ENCODE measurements around the gene FAM221B.
A peak's percentile ranks its signal among the peaks of the same experiment; 100 is the strongest.

FAM221B gene

DNA sequence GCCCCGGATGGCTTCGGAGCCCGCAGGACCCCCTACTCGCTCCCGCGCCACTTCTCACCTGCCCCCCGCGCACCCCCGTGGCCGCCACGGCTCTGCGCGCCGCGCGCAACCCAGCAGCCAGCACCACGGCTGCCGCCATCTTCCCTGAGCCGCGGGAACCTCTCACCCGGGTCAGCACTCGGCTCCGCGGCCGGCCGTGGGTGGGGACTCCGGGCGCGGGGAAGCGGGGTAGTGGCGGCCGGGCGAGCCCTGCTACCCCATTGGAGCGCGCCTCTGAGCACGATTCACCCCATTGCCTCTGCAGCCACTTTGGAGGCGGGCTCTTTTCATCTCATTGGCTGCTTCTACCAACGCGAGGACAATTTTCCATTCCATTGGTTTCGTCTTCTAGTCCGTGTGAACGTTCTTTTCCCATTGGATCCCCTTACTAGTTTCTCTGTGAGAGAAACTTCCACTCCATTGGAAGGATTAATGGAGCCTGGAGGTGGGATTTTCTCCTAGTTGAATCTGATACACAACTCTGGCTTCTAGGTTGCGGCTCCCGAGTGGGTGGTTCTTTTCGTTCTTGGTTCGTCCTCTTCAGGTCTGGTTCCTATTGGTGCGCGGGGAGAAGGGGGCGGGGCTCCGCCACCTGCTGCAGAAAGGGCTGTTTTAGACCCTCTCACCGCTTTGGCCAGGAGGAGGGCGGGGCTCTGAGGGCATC is 13.5 kb downstream of the FAM221B start, which contains the start of gene HINT2:
Gene HINT2, minus strand, starts transcription at position 202 of the 703 bp plus-strand sequence. Its CDS starts 63 bp downstream, at position 139.
- peak; percentile 99 for DNase-seq

DNA sequence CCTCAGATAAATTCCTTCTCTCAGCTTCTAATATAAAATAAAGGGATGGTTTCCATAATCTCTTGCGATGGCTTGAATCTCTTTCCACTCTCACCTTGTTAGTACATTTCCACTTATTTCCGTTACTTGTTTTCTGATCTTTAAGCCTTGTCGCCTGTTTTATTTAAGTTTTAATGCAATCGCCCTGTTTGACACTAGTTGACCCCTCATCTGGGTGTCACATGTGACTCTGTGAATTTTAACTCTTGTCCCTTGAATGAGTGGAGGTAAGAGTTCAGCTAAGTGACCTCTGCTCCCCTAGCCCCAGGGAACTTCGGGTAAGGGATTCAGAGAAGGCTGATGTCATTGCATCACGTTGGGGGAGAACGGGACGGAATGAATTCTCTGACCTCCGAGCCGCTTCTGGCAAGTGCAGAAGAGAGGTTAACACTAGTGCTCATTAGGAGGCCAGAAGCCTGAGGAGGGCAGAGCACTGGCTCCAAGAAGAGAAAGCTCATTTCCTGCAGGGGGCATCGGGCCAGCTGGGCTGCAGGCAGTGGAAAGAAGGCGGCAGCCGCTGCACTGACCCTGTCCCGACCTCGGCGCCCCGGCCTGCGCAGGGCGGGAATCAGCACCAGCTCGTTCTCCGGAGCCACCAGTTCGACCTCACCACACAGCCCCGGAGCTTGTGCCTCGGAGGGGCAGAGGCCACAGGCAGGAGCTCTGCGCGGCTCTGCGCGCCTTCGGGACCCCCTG is 14.3 kb downstream of the FAM221B start:
- DNase-seq, result peak; percentile 34

DNA sequence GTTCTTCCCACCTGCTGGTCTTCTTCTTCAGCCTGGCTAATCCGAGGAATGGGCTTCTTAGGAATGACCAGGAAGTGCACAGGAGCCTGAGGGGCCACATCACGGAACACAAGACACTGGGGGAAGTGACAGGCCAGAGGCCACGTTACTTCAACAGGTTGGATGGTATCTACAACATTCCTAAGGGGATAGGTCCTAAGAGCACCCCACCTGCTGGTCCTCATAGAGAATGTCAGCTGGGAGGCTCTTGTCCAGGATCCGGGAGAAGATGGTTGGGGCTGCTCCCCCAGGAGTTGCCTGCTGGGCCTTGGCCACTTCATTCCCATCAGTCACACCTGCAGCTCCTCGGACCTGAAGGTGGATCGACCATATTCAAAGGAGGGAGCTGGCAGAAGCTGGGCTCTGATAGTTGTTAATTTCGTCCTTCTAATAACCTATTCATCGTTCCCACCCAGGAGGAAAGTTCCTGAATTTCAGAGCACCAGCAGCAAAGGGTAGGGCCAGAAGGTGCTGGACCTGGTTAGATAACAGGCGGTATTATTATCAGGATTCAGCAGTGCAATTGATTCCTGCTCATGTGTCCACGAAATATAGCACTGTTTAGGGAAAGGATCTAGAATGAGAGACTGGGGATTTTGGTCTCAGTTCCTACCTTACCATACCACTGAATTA is 15.0 kb downstream of the FAM221B start:
- DNase-seq, result peak; percentile 35

DNA sequence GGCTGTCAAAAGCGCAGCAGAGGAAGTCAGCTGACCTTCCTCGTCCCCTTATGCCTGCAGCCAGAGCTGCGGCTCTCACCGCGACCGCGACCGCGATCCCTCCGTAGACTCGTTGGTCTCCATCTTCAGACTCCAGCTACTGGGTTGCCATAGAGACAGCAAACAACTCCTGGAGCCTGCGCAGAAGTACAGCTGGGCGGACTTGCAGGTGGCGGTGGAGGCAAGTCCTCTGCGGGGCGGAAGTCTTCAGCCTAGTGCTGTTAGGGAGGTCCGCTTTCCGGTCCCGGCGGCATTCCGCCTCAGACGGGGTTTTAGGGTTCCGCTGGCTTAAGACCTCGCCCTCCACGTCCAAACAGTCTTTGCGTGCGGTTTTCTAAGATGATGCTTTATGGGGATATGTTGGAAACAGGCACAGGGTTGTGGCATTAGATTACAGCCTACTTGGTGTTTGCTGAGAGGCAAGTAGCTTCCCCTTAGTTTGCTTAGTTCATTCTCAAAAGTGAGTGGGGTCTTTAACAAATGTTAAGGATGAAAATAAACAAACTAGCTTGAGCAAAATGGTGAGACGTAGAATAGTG is 16.4 kb downstream of the FAM221B start, which contains the start of gene SPAG8:
Gene SPAG8, minus strand, starts transcription at position 238 of the 578 bp plus-strand sequence. Its CDS starts 115 bp downstream, at position 123.
- DNase-seq, result peak; percentile 96

DNA sequence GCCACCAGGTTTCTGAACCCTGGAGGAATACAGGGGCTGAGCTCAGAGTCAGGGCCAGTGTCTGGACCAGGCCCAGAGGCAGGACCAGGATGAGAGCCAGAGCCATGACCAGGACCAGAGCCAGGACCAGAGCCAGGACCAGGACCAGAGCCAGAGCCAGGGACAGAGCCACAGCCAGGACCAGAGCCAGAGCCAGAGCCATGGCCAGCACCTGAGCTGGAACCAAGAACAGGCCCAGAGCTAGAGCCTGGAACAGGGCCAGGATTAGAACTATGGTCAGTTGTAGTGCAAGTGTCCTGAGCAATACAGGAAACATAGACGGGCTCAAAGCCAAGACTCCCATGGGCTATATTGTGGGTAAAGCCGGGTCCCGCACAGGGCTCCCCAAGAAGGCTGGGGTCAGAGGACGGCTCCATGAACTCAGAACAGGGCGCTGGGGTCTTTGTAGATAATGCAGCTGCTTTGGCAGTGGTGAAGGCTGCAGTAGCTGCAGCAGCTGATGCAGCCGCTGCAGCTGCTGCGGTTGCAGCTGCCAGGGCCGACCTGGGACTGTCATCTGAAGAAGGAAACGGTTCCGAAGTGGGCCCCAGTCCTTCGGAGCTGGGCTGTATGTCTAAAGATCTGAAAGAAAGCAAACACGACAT is 17.0 kb downstream of the FAM221B start:
- no peak for DNase-seq

DNA sequence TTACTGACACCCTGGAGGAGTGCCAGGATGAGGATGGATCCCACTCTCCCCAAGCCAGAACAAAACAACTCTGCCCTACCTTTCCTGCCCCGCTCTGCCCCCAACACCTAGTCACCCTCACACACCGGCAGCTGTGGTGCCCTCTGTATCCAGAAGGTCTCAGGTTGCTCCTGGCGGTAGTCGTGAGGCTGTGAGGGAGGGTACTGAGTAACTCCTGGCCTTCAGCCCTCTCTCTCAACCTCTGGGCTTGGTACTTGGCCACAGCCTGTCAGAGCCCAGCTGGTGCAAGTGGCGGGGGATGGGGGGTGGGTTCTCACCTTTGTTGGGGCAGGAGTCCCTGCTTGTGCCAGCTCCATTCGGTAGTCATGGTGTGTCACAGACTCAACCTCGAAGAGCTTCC is 18.4 kb downstream of the FAM221B start:
- no peak for DNase-seq

DNA sequence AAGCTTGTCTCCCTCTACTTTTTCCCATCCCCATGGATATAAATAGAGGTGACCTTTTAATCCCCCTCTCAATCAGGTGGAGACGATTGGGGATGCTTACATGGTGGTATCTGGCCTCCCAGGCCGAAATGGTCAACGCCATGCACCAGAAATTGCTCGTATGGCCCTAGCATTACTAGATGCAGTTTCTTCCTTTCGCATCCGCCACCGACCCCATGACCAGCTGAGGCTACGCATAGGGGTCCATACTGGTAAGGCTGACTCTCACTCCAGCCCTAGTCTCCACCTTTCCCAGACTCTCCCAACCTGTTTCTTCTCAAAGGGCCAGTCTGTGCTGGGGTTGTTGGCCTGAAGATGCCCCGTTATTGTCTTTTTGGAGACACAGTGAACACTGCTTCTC is 20.1 kb downstream of the FAM221B start:
- DNase-seq, result no peak

DNA sequence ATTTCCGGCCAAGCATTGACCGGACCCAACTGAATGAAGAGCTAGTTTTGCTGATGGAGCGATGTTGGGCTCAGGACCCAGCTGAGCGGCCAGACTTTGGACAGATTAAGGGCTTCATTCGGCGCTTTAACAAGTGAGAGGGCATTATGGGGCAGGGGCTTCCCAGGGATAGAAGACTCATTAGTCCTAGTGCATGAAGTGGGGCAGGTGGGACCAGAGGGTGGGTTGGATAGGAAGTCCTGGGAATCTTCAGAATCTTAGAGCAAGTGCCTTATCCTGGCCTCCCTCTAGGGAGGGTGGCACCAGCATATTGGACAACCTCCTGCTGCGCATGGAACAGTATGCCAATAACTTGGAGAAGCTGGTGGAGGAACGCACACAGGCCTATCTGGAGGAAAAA is 22.4 kb downstream of the FAM221B start:
- no peak for DNase-seq

DNA sequence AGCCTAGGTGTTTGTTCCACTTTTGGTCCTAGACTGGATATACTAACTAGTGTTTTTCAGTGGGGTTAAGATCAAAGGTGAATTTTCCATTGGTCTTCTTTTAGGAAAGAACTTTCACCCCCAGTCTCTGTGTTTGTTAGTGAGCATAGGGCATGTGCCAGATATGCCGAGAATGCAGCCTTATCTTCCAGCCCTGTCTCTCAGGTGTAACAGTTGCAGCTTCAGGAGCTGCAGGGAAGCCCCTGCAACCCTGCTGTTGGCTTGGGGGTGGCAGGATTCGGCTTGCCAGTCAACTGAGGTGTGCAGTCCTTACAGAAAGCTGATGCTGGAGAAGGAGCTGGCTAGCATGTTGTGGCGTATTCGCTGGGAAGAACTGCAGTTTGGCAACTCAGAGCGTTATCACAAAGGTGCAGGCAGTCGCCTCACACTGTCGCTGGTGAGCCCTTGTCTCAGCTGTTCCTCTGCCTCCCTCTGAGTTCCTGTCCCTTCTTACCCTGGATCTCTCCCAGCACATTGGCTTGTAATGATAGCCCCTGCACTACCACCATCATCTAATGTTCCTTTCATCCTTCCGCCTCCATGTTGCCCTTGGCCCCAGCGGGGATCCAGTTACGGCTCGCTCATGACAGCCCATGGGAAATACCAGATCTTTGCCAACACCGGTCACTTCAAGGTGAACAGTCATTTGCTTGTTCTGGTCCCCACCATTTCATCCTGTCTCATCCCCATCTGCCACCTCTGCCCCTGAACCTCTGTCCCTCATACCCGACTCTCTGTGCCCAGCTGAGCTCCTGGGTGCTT is 27.0 kb downstream of the FAM221B start:
- no peak for DNase-seq

DNA sequence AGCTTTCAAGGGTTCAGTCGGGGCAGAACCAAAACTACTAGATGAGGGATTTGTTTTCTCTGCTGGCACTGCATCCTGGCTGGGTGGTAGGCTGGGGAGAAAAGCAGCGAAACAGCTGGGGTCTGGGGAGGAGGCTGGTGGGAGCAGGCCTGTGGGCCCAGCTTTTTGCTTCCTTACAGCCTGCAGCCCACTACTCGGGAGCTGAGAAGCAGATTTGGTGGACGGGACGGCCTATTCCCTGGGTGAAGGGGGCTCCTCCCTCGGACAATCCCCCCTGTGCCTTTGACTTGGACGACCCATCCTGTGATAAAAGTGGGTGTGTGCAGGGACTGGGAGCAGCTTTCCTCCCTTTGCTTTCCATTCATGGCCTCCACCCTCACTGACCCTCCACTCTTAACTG is 28.0 kb downstream of the FAM221B start:
- DNase-seq, result no peak

DNA sequence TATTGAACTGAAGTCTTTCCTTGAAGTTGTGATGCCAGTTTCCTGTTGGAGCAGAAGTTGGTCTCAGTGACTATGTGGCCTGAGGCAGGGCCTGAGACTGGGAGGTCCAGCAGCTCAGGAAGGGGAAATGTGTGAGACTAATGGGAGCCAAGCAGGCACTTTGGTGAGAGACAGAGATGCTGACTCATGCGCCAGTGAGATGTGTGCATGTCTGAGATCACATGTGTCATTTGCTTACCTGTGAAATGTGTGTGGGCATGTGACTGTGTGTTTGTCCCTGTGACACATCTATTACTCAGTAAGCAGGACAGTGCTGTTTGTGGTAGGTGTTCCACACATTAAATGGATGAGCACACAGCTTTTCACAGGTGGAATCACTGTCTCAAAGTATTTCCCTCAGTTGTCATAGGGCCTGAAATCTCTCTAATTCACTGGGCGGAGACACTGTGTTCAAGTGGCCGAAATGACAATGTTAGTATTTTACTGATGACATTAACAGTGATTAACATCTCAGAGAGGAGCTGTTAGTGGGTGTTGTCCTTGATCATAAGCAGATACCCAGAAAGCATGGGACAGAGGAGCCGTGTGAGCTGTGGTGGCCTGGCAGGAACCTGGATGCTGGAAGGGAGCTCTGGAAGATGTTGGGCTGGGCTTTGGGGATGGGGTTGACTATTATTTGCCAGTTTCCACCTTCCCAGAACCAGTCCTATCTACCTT is 29.7 kb downstream of the FAM221B start:
- peak; percentile 32 for DNase-seq

DNA sequence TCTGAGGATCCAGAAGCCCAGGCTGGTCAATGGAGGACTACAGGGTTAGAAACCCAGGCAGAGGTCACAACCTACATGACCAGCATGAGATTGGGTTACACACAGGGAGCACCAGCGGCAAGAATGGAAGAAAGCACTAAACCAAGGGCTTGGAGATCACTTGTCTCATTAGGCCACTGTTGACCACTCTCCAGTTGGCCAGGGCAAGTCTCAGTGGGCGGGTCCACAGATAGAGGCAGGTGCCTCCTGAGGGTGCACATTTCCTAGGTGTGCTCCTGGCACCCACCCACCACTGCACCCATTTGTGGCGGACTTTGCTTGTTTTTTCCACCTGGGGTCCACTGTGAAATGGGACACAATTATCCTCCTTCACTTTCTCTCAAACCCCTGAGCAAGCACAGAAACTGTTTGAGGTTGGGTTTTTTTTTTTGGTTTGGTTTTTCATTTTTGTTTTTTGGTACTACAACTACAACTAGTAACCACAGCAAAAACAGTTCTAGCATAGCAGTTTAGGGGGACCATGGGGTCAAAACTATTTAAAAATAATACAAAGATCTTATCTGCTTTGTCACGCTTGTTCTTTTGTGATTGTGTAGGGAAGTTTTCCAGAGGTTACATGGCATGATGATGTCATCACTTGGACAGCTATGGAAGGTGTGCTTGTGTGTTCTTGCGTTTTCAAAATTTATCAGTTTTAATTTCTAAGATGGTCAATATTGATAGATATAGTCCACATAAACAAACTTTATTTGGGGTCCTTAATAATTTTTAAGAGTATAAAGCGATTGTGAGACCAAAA is 31.0 kb downstream of the FAM221B start:
- DNase-seq, result no peak

DNA sequence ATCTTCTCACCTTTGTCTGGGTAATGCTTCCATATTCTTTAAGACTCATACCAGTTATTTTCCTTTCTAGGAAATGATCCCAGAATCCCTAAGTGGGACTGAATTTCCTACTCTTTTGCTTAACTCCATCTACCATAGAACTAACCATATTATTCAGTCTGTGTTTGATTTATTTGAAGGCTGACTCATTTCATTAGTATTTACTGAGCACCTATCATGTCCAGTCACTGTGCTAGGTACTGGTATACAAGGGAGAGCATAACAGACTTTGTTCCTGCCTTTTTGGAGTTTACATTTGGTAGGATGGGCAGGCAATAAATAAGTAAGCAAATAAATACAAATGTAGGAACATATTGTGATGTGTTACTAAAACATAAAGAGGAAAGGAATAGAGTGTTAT is 32.8 kb downstream of the FAM221B start:
- DNase-seq, result peak; percentile 25

DNA sequence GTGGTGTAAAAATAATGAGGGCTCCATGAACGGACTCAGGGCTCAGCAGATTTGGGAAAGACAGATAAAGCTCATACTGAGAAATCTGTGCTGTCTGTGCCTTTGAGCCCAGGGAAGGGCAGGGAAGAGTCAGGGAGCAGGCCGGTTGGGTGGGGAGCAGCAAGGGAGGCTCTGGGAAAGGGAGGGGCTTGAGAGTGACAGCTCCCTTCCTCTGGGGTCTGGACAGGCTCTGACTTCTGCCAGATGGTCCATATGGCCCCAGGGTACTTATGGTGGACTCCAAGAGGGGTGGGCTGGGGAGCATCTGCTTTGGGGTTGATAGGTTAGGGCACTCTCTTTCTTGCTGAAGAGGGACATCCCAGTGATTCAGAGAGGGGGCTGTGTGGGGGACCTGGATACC is 35.1 kb downstream of the FAM221B start:
- DNase-seq, result no peak

DNA sequence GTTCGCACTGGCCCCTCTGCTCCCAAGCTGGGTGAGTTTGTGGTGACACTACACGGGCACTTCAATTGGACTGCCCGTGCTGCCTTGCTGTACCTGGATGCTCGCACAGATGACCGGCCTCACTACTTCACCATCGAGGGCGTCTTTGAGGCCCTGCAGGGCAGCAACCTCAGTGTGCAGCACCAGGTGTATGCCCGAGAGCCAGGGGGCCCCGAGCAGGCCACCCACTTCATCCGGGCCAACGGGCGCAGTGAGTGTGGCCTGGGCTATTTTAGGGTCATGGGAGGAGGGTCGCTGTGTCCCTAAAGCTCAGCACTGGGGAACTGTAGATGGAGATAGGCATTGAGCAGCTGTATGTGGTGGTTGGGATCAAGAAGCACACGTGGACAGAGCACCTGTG is 35.7 kb downstream of the FAM221B start:
- DNase-seq, result no peak

DNA sequence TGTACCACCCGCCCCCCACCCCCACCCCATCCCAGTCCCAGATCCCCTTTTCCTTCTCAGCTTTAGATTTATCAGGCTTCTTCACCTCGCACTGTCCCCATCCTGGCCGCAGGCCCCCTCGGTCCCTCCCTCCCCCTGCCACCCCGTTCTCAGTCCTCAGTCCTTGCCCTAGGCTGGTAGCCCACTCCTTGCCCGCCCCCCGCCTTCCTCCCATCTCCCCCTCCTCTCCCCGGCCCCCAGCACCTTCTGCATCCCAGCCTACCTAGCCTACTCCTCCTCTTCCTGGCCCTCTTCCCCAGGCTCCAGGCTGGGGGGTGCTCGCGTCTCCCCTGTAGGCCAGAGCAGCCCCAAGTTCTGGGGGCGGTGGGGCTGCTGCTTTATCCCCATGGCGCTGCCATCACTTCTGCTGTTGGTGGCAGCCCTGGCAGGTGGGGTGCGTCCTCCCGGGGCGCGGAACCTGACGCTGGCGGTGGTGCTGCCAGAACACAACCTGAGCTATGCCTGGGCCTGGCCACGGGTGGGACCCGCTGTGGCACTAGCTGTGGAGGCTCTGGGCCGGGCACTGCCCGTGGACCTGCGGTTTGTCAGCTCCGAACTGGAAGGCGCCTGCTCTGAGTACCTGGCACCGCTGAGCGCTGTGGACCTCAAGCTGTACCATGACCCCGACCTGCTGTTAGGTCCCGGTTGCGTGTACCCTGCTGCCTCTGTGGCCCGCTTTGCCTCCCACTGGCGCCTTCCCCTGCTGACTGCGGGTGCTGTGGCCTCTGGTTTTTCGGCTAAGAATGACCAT is 36.3 kb downstream of the FAM221B start:
- DNase-seq, result no peak

DNA sequence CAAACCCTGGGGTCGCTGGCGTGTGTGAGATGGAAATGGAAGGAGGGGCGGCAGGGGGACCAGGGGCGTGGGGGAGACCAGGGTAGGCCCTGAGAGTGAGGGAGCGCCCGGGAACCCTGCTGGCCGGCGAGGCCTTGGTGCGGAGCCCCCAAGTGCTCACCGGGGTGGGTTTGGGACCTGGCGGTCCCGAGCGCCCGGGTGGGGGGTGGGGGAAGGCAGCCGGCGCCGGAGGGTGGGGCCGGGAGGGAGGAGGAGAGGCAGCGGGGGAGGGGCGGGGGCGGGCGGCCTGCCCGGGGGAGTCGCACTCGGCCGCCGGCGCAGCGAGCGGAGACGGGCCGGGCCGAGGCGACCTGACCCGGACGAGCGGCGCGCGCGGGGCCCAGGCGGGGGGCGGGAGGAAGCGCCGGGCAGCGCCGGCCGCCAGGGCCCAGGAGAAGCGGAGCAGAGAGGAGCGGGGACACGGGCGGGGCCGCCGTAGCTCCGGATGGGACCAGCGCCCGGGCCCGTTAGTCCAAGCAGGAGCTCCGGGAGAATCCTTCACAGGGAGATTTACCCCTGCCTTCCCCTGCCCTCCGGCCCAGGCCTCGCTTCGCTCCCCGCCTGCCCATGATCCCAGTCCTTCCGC is 37.1 kb downstream of the FAM221B start, which contains the start of gene NPR2:
Gene NPR2, plus strand, starts transcription at position 295 of the 625 bp plus-strand sequence. CDS start 818 bp downstream, outside the sequence.
- DNase-seq, result peak; percentile 31

DNA sequence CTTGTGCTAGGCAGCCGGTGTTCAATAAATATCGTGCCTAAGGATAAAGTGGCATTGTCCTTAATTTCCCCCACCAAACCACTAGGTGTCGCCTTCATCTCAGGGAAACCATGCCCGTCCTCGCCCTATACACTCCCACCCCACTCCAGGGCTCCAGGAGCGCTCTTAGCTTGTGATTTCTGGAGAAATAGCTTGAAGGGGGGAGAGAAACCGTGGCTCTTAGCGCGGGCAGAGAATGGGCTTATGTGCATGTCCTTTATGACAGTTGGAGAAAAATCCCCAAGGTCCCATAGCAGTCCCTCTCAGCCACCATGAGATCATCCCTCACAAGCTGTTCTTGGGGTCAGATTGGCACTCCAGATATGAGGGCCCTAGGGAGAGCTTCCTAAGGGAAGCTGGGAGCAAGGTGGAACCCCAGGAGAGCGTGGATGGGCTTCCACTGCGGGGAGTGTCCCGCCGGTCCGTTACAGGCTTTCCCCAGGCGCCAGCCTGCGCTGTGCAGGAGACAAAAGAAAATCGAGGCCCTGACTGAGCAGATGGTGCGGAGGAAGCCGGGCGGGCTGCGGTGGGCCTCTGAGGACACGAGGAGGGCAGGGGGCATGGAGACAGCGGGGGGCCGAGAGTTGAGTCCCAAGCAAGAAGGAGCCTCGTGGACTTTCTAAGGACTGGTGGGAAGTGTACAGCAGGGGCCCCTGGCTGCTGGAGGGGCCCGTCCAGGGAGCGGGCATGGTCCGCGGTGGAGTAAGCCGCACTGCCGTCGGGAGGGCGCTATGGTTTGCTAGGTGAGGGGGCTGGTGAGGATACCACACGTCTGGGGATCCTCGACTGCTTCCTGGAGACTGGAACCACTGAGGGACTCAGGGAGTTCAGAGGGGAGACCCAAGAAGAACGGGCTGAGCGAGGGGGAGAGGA is 37.9 kb downstream of the FAM221B start:
- DNase-seq, result peak; percentile 89

Data from fibroblast of upper back skin (primary cell).